HG03139 (cell line): ENCODE data around the gene LRP1B.
A peak's percentile ranks its signal among the peaks of the same experiment; 100 is the strongest.

Experiments used
- ATAC-seq: cut with Tn5 transposase; IDR thresholded peaks from one replicate; pipeline ENCODE4 v1.9.1; 2021; ENCODE audit not compliant: unreplicated experiment

The LRP1B gene

DNA sequence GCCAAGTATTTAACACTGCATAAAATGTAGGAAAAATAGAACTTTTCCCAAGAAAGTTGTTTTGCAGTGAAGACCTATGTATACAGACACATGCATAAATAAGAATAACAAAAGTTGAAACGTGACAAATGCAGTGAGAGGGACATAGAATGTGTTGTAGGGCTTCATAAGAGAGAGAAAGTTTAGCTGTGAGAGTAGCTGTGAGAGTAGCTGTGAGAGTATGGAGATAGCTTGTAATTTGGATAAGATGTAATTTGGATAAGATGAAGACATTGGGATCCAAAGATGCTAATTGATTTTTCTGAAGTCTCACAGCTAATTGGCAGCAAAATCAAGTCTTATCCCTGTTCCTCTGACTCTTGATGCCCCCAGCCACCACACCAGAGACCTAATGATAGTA is 170.9 kb downstream of the LRP1B start:
- no peak for ATAC-seq

DNA sequence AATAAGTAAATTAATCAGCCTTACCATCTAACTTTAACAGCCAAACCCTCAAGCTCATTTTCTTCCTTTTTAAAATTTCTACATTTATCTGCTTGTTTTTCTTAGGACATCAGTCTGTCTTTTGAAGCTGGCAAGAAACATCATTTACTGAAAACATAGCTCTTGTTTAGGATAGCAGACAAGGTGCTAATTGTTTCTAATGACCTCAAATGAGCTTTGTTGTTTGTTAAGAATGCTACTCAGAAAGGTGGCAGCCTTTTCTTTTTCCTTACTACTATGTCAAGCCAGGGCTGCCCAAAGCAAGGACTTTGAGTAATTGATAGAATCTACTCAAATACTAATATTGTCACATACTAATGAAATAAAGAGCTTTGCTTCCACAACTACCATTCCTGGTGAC is 171.8 kb downstream of the LRP1B start:
- no peak for ATAC-seq

DNA sequence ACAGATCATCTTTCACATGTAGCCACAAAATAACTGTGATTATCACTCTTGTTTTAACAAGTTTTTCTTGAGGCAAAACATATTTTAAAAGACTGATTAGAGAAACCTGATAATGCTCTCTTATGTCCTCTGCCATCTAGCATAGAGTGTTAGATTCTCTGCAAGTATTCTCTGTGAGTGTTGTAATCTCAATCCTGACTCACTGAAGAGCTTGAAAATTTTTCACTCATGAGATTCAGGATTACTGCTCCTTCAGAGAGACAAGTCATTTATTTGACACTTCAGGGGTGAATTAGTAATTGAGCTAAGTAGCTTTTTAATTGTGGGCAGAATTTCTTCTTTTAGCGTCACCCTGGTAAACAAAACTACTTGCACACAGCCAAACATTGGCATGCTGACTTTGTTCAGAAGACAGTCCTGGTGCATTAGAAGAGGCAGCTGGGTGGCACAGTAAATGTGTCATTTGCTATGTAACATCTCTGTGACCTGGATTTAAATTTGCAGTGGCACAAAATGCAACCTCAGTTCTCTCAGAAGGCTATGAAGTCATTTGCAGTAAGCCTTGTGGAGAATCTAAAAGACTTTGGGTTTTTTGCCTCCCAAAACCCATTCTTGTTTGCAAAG is 172.9 kb downstream of the LRP1B start:
- ATAC-seq = no peak

DNA sequence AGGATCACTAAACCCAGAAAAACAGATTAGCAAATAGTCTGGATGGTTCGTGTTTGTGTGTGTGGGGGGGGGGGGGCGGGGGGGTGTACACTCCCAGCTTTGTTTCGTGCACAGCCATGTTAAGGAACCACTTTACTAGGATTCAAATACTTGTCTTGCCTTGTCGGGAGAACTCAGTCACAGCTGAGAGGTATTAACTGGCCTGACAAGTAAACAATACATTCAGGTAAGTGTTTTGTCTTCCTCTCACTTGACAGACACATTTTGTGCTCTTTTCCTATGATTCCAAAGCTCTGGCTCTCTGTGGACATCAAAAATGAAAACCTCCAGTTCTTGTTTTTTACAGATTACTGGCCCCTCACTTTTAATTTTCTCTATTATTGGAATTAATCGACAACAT is 173.5 kb downstream of the LRP1B start:
- ATAC-seq = no peak

DNA sequence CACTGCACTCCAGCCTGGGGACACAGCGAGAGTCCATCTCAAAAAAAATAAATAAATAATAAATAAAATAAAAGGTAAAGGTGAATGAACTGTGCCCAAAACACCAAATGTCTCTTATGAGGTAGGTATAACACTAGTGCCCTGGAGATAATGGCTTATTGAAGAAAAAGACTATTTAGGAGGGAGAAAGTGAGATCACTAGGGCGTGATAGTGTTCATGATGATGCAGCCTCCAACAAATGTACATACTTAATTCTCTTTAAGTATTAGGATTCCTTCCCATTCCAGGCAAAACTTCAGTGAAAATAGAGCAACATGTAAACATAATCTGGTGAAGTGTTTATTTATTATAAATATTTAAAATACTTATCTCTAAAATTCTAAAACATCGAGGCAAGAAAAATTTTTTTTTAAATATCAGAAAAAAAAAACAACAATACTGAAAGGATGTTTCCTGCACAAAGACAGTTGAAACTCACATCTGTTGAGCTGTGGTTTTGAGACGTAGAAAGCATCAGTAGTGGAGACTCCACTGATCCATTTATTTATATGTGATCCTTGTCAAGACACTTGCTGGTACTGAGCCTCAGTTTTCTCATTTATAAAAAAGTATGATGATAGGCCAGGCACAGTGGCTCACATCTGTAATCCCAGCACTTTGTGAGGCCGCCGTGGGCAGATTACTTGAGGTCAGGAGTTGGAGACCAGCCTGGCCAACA is 183.3 kb downstream of the LRP1B start:
- ATAC-seq = no peak

DNA sequence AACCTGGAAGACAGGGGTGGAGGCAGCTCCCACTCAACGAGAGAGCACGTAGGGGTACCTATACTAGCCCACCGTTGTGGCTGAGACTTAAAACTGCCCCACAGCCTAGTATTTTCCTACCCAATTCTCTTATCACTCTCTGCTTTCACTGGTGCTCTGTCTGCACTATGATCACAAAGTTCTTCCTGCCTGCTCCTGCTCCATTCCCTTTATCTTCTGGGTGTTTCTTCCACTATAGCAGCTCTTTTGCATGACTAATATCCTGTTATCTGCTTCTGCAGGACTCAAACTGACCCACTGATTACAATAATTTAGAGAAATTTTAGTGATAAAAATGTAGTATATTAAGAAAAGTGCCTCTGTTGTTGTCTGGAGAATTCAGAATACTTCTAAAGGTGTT is 184.8 kb downstream of the LRP1B start:
- ATAC-seq = no peak

DNA sequence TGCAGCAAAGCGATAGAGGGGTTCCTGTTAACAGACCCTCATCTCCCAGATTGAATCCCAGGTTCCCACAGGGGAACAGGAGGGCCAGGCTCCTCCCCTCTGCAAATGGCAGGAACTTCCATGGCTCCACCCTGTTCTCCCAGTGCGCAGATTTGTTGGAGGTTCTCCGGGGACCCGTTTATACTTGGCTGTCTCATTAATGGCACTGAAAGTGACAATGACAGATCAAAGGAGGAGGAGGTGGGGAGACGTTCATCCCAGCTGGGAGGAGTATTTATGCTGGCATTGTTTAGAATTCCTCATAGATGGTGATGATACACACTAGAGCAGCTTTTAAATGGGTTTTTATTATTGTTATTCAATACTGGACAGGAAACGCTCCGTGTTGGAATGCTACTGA is 186.9 kb downstream of the LRP1B start:
- no peak for ATAC-seq

DNA sequence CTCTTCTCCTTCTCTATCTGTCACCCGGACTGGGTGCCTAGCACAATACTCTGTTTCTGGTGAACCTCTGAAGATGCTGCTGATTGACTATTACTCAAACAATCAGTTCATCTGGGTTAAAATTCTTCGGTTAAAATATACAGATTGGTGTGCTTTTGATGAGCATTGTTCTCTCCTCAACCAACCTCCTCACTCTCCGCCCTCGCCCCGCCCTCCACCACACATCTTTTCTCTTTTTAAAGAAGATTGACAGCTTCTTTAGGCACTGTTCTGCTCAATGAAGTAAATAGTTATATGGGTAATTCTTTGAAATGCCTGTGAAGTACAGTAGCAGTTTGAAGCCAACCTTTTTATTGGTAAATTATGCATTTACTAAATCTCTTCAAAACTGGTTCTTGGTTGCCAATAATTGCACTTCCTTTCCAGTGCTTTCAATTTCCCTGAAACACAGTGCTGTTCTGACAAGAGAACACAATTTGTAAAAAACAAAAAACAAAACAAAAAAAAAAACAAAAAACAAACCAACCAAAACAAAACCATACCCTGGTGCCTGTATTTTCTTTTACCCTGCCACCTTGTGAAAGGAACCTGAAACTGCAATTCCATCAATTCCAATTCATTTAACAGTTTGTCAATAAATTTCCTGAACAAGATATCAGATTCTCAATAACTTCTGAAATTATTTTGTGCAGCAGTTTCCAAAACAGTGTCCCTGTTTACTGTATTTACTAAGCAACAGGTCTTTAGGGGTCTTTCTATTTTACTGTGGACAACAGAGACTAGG is 188.6 kb downstream of the LRP1B start:
- ATAC-seq = no peak

DNA sequence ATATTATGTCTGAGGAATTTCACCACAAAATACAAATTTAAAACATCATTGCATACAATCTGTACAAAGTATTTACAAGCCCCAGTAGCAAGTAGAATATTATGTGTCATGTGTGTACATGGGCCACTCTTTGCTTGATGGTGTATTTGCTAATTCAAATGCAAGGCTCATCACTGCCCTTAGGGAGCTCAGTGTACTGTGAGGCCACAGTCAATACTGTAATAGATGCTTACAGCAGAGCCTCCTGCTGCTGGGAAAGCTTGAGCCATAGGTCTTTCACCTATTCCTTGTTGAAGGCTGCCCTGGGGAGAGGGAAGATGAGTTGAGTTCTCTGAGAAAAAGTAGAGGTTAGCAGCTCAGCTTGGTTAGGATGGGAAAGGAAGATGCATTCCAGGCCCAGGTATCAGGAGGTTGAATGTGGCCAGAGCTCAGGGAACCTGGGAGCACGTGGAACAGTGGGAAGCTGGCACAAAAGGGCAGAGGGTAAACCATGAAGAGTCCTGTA is 189.6 kb downstream of the LRP1B start:
- ATAC-seq = no peak

DNA sequence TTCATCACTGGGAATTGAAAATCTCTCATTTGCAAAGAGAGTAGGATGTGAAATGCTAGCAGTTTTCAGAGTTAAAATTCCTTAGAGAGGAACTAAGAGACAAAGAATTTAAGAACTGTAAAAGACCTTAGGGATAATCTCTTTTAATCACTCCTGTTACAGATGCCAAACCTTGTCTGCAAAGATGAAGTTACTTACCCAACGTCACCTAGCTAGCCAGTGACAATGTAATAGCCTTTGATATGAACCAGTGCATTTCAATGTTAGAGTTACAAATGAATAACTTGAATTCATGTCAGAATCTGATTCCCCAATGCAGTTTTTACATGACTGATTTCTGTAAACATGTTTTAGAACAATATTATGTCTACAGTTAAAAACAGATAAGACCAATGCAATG is 190.1 kb downstream of the LRP1B start:
- no peak for ATAC-seq

DNA sequence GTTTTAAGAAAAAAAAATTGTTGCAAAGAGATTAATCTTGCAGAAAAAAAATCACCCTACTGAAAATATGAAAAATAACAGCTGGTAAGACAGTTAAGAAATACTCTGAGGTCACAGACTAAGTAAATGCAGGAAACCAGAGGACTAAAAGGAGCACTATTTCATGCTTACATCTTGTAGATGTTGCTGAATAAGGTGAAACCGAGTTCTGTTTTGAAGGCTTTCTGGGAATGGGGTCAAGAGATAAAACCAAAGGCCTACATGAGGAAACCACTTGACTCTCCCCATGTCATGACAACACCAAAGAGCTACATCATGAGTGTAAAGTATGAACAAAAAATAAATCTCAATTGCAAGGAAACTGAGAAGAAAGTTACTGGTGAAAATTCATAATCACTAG is 197.6 kb downstream of the LRP1B start:
- ATAC-seq = no peak

DNA sequence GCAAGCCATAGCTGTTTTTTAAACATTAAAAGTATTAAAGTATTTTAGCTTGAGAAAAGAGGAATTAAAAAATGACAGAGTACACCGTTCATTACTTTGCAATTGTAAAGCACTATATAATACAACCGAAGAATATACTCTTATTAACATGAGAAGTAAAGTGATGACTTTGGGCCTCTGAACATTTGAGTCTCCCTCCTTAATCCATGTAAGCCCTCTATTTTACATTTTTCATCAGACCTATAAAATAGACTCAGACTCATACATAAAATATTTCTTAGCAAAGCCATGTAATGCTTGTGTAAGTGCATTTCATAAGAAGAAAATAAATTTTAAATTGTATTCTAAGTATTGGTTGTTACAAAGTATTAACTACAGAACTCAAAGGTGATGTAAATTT is 198.6 kb downstream of the LRP1B start:
- ATAC-seq = no peak

DNA sequence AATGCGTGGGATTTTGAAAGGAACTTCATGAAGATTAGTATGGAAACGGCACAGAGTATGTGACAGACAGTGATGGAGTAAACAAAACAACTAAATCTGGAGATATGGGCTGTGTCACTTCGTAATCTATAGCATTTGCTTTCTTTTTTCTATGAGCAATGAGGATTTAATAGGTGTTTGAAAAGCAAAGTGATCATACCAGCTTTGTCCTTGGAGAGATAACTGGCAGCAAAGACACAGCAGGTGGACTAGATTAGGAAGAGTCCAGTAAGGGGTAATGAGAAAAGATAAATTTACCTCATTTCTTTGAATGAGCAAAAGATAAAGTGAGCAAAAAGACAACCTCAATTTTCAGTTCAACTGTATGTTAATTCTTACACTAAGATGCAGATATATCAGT is 199.0 kb downstream of the LRP1B start:
- ATAC-seq = no peak

DNA sequence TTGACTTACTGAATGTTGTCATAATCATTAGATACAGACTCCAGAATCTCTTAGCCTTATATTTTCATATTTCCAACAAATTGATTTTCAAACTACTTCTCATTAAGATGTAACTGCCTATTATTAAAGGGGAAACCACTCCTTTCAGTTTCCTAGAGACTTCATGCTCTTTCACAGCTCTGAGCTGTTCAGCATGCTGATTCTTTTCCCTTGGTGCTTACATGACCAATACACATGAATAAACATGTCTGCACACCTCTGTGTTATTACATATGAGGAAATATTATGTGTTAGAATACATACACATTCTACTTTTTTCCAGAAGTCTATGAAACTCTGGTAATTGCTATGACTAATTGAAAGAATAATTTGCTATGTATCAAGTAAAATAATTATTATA is 200.0 kb downstream of the LRP1B start:
- no peak for ATAC-seq

DNA sequence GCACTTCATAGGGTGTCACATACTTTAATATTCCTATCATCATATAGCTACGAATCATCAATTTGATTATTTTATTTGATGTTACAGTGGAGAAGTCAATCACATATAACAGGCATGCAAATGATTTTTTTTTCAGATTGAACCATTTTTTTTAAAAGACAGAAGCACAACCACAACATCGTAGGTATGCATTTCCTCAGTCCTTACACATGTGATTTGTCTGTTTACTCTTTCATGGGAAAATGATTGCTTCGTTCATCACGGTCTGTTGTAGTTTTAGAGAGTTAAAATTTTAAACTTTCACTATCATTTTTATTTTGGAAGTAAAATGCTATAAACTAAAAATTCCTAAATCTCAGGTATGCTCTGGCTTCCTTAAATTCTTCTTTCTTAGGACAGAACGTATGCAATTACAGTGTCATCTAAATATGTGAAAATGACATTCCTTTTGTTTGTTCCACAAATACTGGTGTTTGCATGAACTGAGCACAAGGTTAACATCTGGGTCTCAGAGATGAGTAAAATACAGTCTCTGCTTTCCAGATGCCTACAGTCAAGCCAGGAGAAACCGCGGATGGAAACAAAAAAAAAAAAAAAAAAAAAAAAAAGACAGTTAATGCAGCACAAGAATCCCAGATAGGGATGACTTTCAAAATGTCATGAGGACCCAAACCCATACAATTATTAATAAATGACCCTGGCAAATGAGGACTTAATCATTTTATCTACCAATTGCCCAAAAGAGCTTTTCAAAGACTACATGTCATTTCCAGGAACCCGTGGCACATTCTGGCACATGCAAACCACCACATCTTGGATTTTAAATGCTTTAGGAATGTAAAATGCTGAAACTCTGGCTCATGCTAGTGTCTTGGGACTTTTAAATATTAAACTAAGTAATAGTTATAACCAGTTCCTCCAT is 201.2 kb downstream of the LRP1B start:
- ATAC-seq = no peak

DNA sequence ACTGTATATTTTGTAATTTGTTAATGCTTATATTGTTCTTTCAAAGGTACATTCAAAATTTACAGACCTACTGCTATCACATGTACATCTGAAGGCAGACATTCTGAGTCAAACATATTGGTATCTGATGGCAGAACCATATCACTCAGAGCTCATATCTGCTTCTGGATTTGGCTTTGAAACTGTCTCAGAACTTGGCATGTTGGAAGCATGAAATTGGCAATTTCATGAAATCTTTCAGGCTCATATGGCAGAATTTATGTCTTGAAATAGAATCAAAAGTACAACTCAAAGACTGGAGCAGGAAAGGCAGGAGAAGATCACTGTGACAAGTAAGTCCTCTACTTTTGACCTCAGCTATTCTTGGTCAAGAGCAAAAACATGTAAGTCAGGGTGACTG is 202.3 kb downstream of the LRP1B start:
- ATAC-seq = no peak

DNA sequence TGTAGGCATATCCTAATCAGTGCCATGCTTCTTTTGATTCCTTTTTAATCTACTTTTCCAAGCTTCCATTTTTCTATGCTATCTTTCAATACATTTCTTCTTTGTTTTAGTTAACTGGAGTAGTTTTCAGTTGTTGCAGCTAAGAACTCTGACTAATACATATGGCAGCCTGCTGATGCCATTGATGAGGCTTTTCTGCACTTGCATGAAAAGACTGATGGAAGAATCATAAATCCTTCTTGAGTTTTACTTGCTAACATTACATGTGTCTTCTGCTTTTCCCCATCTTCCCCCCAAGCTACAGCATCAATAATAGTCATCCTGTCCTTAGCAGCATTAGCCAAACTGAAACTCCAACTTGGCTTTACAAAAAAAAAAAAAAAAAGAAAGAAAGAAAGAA is 203.3 kb downstream of the LRP1B start:
- no peak for ATAC-seq

DNA sequence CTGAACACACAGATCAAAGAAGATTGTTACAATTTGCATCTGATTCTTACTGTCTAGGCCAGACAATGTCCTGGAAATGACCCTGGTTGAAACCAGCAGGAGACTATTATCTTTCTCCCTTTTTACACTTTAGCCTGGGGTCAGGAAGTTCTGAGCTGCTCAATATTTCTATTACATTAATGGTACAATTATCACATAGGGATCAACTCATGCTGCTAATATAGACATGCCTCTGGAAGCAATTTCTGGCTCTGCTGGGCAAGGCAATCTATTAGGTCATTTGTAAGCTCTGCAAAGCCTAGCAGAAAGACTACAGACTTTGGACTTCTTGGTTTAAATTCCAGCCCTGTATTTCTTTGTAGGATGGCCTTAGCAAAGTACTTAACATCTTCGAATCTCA is 205.3 kb downstream of the LRP1B start:
- ATAC-seq = no peak

DNA sequence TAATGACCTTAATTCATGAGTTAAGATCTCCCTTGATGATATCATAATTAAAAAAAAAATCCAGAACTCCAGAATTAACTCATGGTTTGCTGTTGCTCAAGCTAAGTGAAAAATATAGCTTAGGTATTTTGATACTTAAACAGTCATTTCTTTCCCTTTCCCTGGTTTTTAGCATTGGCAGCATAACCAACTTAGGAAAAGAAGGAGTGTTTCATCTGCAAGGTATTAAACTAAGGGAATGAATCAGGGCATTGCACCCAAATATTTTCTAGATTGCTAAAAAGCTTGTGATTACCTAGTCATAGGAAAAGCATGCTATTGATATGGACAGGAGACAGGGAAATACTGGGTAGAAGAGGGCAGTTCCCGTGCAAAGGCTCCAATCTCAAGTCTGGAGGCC is 207.2 kb downstream of the LRP1B start:
- ATAC-seq = no peak

DNA sequence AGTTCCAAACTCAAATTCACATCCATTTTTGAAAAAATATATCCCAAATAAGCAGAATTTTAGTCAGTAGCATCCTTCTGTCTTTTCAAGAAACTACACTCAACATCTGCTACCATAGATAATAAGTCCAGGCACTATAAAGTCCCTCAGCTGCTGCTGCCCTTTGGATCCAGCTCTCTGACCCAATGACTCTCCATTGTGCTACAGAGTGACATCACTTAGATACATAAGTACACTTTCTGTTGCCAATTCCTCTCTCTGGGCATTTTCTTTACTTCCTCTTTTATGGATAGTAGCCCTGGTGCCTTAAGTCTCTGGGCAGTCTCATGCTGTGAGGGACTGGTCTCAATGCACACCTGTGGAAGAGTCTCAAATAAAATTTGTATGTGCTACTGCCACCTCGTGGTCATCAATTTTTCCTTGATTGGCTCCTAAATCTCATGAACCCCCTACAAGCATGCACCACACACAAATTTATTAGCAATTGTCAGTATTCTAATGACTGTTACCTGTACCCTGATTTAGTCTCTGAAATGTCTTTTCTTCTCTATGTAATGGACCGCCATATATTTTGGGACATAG is 219.2 kb downstream of the LRP1B start:
- ATAC-seq = peak; percentile 69

DNA sequence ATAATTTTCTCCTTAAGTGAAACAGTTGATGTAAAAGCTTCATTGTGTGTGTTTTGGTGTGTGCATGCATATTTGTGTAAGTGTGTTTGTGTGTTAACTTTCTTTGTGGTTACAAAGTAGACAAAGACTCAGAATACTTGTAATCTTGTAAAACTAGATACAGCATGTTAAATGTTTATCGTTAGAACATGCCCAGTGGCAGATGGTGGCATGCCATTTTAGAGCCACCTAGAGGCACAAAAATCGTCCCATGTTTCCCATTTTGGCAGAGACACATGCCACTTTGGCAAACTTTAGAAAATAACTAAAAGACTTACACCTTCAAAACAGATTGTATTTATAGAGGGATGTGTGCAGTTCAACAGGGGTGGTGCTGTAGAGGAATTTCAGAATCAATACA is 224.1 kb downstream of the LRP1B start:
- ATAC-seq = no peak
